Nephron progenitor cell (in vitro differentiated cells): ENCODE measurements around the gene VENTX.

Experiments used
- DNase-seq: peaks from one replicate; pipeline ENCODE4 v3.0.0; 2021
- H3K27ac Mint-ChIP-seq: 2 replicates; pipeline ENCODE4 v1.8.0; 2021; ENCODE audit warnings: mild to moderate bottlenecking, moderate library complexity, mixed read lengths
- H3K27me3 Mint-ChIP-seq: 2 replicates; pipeline ENCODE4 v1.8.0; 2021; ENCODE audit warnings: mild to moderate bottlenecking, low read depth, mixed read lengths; ENCODE audit not compliant: poor library complexity
- H3K36me3 Mint-ChIP-seq: 2 replicates; pipeline ENCODE4 v1.8.0; 2021; ENCODE audit warnings: low read depth, mixed read lengths
- H3K4me1 Mint-ChIP-seq: 2 replicates; pipeline ENCODE4 v1.8.0; 2021; ENCODE audit warnings: mixed read lengths
- H3K4me3 Mint-ChIP-seq: 2 replicates; pipeline ENCODE4 v1.8.0; 2021; ENCODE audit warnings: mild to moderate bottlenecking, moderate library complexity, mixed read lengths
- H3K9me3 Mint-ChIP-seq: 2 replicates; pipeline ENCODE4 v1.8.0; 2021; ENCODE audit warnings: mild to moderate bottlenecking, moderate library complexity, mixed read lengths
- CTCF ChIP-seq: fragments of 200-600 bp; sonication (generic); IDR thresholded peaks from 2 replicates; pipeline ENCODE4 v1.5.0; 2021; ENCODE audit warnings: antibody characterized with exemption

VENTX gene

GRCh38 chr10:133237588-133238465 lies at the start of gene VENTX:
Gene VENTX, plus strand, starts transcription at chr10:133237855. Its CDS starts 60 bp downstream, at chr10:133237915.
- no peak within 1 kb of the TSS for H3K27ac Mint-ChIP-seq
- DNase-seq = peak; percentile 45
- H3K4me1 Mint-ChIP-seq = peaks cover 22% of the 10 kb centered on the region
- no peaks in the 10 kb centered on the region for H3K36me3 Mint-ChIP-seq
- no peak for TF ChIP-seq CTCF
- H3K9me3 Mint-ChIP-seq = peaks cover 4% of the 10 kb centered on the region
- H3K4me3 Mint-ChIP-seq = peak within 1 kb of the TSS; percentile 62
- peaks cover 64% of the 10 kb centered on the region for H3K27me3 Mint-ChIP-seq

- Mint-ChIP-seq H3K36me3 (peaks cover 24% of the 10 kb centered on the region), H3K27me3 (peaks cover 11% of the 10 kb centered on the region), H3K4me1 (peaks cover 32% of the 10 kb centered on the region), H3K4me3 (no peak overlapping the region), H3K9me3 (peaks cover 13% of the 10 kb centered on the region), H3K27ac (no peak overlapping the region)
- no peak for DNase-seq
- TF ChIP-seq CTCF = no peak
Measured at GRCh38 chr10:133187906-133188681, 49.6 kb upstream of the VENTX start.

- H3K4me1 Mint-ChIP-seq = peaks cover 26% of the 10 kb centered on the region
- TF ChIP-seq CTCF = no peak
- no peak overlapping the region for H3K4me3 Mint-ChIP-seq
- H3K27me3 Mint-ChIP-seq = peaks cover 15% of the 10 kb centered on the region
- H3K27ac Mint-ChIP-seq = no peak overlapping the region
- peaks cover 25% of the 10 kb centered on the region for H3K9me3 Mint-ChIP-seq
- no peak for DNase-seq
- H3K36me3 Mint-ChIP-seq = peaks cover 21% of the 10 kb centered on the region
Measured at GRCh38 chr10:133189256-133189655, 48.4 kb upstream of the VENTX start.

GRCh38 chr10:133189726-133190125 lies 47.9 kb upstream of the VENTX start:
- H3K27me3 Mint-ChIP-seq = peaks cover 15% of the 10 kb centered on the region
- DNase-seq = no peak
- no peak for TF ChIP-seq CTCF
- H3K4me1 Mint-ChIP-seq = peaks cover 22% of the 10 kb centered on the region
- H3K9me3 Mint-ChIP-seq = peaks cover 28% of the 10 kb centered on the region
- peaks cover 19% of the 10 kb centered on the region for H3K36me3 Mint-ChIP-seq
- H3K27ac Mint-ChIP-seq = no peak overlapping the region
- no peak overlapping the region for H3K4me3 Mint-ChIP-seq

- TF ChIP-seq CTCF = no peak
Measured at GRCh38 chr10:133190225-133190624, 47.4 kb upstream of the VENTX start.

More at GRCh38 chr10:133190225-133190624, 47.4 kb upstream of the VENTX start:
- Mint-ChIP-seq H3K36me3 (peaks cover 21% of the 10 kb centered on the region), H3K27me3 (peaks cover 15% of the 10 kb centered on the region), H3K4me1 (peaks cover 17% of the 10 kb centered on the region), H3K4me3 (no peak overlapping the region), H3K9me3 (peaks cover 30% of the 10 kb centered on the region), H3K27ac (no peak overlapping the region)
- DNase-seq = no peak
